Colon (tissue), 2 donors: Measurements from ENCODE around the gene DNAAF9.
A peak's percentile ranks its signal among the peaks of the same experiment; 100 is the strongest.

Experiments
- FAIRE-seq: peaks from 2 replicates; lab custom pipeline; 2012; peaks lifted over from hg19 to GRCh38; lab: Jason Lieb, UNC
- donor health status: control.
- donor health status: control.

DNAAF9 gene

DNA sequence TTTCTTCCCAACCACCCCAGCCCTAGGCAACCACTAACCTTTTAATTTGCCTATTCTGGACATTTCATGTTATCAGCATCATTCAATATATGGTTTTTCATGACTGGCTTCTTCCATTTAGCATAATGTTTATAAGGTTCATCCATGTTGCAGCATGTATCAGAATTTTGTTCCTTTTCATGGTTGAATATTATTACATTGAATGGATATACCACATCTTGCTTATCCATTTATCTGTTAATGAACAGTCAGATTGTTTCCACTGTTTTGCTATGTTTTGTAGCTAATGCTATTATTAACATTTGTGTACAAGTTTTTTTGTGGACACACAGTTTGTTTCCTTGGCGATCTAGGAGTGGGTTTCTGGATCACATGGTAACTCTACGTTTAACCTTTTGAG, 3.0 kb upstream of the DNAAF9 start:
- FAIRE-seq = no peak

DNA sequence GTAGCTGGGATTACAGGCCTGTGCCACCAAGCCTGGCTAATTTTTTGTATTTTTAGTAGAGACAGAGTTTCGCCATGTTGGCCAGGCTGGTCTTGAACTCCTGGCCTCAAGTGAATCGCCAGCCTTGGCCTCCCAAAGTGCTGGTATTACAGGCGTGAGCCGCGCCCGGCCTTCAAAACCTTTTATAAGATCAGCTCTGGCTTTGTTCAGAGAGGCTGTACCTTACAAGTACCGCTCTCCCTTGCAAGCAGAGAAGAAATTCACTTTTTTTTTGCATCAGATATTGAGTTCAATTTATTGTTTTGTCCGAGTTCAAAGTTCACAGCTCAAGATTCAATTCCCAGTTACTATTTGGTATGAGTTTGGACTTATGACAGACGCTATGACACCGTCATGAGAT, 1.9 kb upstream of the DNAAF9 start:
- FAIRE-seq = no peak

DNA sequence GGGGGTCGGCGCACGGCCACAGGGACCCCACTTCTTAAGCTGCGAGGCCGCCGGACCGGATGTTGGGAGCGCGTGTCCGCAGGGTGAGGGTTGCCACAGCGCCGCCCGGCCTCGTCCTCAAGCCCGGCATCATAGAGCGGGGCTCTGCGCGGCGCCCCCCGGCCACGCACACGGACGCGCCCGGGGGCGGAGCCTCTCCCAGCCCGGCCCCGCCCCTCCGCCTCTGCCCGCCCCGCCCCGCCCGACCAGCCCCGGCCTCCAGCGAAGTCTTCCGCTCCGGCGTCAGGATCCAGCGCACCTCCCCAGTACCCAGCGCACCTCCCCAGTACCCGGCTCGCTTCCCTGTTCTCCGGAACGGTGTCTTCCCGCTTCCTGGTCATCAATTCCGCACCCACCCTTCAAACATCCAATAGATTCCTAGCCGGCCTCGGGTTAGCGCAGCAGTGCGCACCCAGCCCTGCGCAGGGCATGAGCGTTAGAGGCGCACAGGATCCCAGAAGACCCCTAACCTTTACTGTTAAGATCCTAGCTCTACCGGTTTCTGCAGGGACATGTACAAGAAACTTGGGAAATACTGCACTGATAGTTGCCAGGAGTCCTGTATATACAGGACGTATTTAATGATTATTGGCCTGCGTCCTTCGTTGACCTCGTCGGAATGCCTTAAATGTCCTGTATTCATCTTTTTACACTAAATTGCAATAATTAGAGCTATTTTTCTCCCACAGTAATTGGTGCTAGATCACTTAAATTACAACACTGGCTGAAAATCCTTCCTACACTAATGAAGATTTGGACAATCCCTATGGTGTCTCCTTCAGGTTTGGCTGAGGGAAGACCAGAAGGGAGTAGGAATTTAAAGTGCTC, 535 bp upstream of the DNAAF9 start:
- no peak for FAIRE-seq

DNA sequence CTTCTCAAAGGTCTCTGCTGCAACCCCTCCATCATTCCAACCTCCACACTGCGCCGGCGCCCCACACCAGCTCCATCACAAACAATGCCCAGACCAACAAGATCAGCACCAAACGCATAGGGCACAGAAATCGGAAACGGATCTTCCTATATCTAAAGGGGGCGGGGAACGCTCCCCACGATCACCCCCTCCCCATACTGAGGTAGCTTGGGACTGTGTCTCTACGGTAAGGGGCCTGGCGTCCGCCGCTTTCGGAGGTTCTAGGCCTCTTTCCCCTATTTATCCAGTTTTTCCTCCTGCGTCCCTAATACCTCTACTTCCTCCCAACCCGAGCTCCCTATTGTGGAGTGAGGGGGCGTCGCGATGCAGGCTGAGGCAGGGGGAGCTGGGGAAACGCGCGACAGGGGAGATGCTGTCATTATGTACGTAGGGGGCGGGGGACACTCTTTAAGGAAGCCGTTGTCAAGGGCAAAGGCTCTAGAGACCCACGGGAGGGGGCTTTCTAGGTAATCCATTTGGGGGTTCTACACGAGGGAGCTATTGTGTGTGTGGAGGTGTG, 909 bp downstream of the DNAAF9 start:
- FAIRE-seq = no peak

DNA sequence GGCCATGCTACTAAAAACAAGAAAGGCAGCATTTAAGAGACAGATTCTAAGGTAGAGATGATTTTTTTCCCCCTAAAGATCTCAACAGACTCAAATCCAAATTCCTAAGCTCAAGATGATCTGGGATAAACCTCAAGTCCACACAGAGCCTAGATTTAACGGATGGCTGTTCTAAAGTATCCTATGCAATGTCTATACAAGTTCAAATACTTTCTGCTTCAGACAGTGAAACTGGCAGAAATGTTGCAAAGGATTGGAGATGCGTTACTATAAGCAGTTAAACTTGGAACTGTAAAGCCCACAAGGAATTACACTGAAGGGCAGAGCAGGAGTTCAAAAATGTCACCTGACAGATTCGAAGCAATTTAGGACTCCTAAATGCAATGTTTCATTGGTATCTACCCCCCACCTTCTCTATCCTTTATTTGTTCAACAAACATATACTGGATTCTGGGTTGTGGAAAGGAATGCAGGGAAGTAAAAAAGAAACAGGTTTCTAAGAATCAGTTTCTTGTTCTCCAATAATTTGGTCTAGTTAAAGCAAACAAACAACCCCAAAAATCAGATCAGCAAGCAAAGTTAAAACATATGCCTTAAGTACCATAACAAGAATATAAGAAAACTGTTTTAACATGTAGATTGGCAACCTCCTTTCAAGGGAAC, 1.6 kb downstream of the DNAAF9 start:
- no peak for FAIRE-seq

DNA sequence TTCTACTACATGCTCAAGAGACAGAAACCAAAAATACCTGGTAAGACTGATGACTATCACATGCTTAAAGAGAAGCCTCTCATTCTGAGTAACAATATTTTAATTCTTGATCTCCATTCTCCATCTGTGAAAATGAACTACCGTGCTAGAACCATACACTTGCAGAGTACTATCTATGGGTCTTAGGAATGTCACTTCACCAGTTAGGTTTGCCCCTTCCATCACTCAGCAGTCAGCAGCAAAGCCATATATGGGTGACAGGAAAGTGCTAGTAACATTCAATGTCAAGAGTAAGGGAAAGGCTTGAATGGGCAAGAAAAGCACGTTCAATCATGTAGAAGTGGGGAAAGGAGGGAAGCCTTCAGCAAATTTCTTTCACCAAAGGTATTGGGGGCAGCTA, 2.3 kb downstream of the DNAAF9 start:
- no peak for FAIRE-seq

DNA sequence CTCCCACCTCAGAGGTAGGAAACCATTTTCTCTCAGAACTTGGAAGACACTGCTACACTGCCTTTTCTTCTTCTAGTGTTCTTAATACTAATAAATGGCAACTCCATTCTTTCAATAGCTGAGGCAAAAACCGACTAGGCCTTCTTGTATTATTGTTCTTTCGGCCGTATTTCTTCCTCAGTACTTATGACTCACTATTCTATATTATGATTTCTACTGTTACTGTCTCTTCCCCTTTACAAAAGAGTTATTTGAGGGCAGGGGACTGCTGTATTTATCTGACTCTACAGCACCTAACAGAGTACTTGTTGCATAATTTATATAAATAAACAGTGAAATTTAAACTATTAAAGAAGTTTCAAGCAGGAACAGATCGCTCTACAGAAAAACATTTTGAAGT, 3.1 kb downstream of the DNAAF9 start:
- no peak for FAIRE-seq

DNA sequence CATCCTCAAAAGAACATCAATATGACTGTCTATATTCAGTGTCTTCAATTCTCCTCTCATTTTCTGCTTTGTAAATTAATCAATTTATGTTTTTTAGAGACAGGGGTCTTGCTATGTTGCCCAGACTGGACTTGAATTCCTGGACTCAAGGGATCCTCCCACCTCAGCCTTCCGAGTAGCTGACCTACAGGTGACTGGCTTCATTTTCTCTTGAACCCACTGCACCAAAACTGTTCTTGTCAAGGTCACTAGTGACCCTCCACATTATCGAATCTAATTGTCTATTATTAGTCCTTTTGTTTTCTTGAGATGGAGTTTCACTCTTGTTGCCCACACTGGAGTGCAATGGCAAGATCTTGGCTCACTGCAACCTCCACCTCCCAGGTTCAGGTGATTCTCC, 3.7 kb downstream of the DNAAF9 start:
- no peak for FAIRE-seq

DNA sequence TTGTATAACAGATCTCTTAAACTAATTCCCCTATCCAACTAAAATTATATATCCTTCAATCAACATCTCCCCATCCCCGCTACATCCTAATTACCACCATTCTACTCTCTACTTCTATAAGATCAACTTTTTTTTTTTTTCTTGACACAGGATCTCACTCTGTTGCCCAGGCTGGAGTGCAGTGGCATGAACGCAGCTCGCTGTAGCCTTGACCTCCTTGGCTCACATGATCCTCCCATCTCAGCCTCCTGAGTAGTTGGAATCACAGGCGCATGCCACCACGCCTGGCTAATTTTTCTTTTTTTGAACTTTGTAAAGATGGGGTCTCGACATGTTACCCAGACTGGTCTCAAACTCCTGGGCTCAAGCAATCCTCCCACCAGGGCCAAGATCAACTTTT, 5.0 kb downstream of the DNAAF9 start:
- FAIRE-seq = no peak

DNA sequence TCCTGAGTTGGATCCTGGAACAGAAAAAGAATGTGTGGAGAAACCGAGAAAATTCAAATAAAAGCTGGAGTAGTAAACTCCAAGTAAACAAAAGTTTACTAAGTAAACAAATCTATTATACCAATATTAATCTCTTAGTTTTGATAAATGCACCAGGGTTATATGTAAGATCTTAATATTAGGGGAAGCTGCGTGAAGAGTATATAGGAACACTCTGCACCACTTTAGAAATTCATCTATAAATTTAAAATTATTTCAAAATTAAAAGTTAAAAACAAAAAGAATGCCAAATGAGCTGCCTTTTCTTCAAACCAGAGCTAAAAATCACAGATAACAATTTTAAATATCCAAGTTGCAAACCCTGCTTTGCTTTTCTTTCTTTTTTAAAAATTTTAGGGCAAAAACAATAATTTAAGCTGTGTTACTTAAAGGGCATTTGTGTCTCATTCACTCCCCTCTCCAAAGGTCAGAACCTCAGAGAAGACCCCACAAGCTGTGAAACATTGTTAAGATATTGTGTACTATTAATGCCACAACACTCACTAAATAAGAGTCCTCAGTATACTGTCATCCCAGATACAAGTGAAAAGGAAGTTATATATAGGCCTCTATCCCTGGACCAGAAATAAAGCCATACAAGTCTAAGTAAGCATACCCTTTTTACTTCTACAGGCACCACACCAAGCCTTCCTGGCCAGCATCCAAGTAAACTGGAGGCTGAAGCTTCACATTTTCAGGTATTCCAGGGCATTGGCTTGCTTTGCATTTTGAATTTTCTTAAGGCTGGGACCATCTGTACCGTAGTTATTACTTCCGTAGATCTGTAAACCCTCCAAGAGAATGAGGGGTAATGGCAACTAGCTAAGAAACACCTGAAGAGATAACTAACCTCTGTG, 7.0 kb downstream of the DNAAF9 start:
- no peak for FAIRE-seq

DNA sequence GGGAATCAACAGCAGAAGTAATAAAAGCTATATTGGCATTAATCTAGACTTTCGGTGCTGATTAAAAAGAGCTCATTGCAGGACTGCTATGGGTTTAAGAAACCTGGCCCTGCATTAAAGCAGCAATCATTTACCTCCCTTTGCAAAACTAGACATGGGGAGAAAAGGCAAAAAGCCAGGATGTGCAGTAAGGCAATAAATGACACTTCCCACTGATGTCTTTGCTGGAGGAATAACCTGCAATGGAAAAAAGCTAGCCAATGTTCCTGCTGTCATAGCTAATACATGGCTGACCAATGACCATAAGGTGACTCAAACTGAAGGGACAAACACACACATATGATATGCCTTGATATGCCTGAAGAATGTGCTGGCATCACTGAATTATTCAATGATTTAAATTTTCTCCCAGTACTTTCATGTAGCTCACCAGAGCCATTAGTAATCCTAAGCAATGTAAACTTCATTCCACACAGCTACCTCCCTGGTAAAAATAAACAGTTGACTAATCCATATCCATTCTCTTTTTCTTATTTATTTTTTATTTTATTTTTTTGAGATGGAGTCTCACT, 8.7 kb downstream of the DNAAF9 start:
- FAIRE-seq = no peak

DNA sequence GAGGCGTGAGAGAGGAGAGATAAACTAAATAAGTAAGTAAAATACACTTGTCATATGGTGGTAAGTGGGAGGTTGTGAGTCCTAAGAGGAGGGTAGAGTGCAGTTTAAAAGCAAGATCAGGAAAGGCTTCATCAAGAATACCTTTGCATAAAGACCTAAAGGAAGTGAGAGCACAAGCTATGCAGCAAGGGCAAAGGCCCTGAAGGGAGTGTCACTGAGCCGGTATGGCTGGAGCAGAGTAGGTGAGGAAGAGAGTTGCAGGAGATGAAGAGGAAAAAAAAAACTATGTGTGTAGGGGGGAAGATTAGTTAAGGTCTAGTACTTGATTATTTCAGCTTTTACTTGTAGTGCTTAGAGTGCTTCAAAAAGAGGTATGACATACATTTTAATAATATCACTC, 11.0 kb downstream of the DNAAF9 start:
- FAIRE-seq = no peak

DNA sequence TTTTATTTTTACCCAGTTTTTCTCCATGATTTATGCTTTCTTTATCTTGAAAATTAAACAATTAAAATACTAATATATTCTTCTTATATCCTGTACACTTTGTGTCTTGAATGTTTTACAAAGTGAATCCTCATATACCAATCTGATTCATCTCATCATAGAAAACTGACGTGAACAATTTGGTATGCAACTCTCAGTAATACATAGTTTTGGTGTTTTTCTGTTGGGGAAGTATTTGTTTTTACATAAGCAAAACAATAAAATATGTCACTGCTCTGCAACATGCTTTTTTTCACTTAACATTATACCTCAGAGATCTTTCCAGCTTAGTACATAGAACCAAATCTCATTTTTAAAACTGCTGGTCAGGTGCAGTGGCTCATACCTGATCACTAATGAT, 14.7 kb downstream of the DNAAF9 start:
- peak; percentile 21 for FAIRE-seq

DNA sequence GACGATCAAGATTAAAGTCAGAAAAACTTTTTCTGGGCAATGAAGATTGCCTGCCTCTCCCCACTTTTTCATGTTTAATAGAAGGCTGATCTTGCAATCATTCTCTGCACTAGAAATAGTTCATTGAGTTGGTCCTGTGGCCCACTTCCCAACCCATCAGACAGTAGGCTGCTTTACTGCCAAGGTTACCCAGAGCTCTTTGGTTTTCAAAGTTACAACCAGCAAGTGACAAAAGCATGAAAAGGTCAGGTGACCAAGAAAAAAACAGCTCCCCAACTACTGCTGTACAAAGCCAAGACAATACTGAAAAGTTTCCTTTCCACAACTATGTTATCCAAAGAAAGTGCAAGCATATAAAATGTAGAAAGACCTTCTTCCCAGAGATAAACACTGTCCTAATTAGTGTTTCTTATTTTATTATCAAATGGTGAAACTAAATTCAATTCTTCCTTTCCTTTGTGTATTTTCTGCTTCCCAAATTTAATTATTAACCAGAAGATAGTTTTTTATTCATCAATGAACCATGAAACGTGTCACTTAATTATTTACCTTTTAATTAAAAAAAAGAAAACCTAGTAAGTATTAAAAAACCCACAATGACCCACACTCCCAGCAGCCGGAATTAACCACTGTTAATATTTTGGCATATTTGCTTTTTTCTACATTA, 16.6 kb downstream of the DNAAF9 start:
- no peak for FAIRE-seq

DNA sequence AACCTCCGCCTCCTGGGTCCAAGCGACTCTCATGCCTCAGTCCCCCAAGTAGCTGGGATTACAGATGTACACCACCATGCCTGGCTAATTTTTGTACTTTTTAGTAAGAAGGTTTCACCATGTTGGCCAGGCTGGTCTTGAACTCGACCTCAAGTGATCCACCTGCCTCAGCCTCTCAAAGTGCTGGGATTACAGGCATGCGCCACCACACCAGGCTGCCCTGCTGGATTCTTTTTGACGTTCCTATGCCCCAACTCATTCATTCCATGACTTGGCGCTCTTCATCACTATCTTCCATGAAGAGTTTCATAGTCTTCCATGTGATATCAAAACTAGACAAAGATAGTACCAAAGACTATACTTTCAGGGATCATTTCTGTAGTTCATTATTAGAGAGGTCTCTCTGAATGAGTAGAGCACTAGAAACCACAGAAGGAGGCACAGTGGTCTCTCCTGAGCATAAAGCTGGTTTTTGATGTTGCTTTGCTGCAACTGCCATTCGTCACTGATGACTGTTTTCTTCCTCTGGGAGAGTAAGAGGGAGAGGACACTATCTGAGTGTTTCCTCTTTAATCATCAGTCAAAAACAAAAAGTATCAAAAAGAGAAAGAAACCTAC, 23.5 kb downstream of the DNAAF9 start:
- FAIRE-seq = no peak

DNA sequence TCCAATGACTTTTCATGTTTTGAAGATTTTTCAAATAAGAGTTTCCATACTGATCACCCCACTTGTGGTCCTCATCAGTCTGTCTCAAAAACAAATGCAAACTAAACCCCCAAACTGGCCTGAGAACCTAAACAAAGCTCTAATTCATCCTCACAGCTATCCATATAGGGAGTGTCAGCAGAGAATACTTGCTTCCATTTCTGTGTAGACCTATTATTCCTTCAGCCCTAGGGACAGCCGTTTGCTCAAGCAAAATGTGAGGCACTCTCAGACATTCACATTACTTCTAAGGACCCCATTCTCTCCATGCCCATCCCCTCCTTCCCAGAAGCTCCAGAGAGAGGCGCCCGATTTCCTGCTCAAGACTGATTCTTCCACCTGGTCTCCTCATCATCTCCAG, 24.6 kb downstream of the DNAAF9 start:
- FAIRE-seq = no peak

DNA sequence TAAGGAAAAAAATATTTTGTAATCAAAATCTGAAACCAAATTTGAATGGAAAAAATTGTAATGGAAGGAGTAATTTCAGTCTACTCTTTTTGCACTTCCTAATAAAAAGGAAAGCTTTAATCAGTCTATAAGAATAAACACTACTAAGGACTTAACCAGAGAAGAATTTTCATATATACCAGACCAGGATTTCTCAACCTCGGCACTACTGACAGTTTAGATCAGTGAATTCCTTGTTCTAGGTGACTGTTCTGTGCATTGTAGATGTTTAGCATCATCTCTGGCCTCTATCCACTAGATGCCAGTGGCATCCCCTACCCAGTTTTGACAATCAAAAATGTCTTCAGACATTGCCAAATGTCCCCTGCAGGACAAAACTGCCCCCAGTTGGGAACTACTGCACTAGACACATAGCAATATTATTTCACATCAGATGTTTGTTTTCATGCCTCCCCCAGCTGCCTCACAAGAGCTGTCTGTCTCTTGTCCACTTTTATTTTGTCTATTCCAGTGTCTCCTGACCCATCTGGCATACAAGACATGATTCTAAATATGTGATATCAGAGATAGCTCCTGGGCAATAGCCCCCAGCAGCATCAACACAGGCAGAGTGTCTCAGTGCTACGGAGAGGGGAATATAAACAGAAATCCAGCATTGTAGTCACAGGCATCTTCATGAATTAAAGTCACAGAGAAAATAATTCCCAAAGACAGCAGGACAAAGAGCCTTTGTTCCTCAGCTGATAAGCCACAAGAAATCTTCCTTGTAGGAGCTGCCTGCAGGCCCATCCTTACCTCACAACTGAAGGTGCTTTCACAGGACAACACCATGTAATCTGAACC, 27.0 kb downstream of the DNAAF9 start:
- no peak for FAIRE-seq

DNA sequence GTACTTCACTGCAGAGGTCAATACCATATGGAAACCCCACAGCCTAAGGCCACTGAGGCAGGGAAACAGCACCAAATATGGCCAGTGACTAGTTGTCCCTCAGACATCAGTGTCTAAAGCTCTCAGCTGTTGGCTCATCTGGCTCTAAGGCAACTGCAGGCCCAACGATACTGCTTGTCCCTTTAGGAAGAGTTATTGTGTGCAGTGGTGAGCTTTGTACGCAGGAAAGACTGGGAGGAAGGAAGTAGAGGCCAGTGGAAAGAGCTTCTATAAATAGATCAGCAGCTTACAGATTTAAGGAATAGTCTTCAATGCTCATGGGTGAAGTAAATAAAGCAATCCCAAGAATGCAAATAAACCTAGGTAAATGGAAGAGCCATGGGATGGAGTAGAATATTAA, 29.3 kb downstream of the DNAAF9 start:
- no peak for FAIRE-seq

DNA sequence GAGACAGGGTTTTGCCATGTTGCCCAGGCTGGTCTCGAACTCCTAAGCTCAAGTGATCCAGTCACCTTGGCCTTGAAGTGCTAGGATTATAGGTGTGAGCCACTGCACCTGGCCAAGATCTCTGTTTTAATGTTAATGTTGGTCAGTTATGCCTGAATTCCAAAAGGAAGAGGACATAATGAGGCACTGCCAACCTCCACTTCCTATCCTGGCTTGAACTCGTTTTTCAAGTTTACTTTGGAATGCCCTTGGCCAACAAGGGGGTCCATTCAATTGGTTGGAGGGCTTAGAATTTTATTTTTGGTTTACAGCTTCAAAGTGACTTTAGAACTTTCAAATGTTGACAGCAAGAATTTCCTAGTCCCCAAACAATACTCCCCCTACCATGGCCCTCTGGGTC, 29.8 kb downstream of the DNAAF9 start:
- FAIRE-seq = no peak

DNA sequence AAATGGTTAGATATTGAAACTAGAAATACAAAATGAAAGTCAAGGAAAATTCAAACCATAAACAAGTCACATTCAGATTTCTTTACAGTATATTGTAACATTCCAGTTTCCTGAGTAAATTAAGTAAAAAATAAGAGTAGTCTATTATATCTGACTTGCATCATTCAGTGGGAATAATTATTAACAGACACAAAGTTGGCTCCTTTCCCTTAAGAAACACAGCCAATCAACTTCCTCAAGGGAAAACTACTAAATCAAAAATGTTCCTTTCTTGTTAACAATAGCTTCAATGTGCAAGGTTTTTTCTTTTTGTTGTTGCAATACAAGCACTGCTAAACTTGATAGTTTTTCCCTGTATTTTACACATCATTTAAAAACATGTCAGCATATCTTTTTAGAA, 33.2 kb downstream of the DNAAF9 start:
- no peak for FAIRE-seq
